ENCODE data around the gene SORCS2.

- TF ChIP-seq CTCF (IDR thresholded peaks at IDR 0.05) (no peak), POLR2A (IDR thresholded peaks at IDR 0.05) (no peak), POLR2AphosphoS5 (IDR thresholded peaks at IDR 0.05) (no peak)
These were observed 5.2 kb upstream of the SORCS2 start for GRCh38 chr4:7187168-7187535.

All from breast epithelium (tissue), 3 donors.